Activated naive CD4-positive, alpha-beta T cell treated with anti-CD3 and anti-CD28 coated beads, Interleukin-2, amount 50 U/mL, for 24 hours (primary cell): ENCODE data around the gene VASN.
"Not testable (repeated sequence)": the region's sequence is repeated elsewhere in the genome, so short reads cannot be mapped to it uniquely, and the experiment has no call there.

Source experiments
- H3K27ac Mint-ChIP-seq: one replicate; pipeline ENCODE4 v1.8.0; 2021; ENCODE audit warnings: mild to moderate bottlenecking, mixed read lengths
- H3K27me3 Mint-ChIP-seq: one replicate; pipeline ENCODE4 v1.8.0; 2021; ENCODE audit warnings: mixed read lengths
- H3K36me3 Mint-ChIP-seq: one replicate; pipeline ENCODE4 v1.8.0; 2021; ENCODE audit warnings: mixed read lengths
- H3K4me1 Mint-ChIP-seq: one replicate; pipeline ENCODE4 v1.8.0; 2021; ENCODE audit warnings: mixed read lengths
- H3K4me3 Mint-ChIP-seq: one replicate; pipeline ENCODE4 v1.8.0; 2021; ENCODE audit warnings: mild to moderate bottlenecking, mixed read lengths
- H3K9me3 Mint-ChIP-seq: one replicate; pipeline ENCODE4 v1.8.0; 2021; ENCODE audit warnings: mixed read lengths

VASN gene

DNA sequence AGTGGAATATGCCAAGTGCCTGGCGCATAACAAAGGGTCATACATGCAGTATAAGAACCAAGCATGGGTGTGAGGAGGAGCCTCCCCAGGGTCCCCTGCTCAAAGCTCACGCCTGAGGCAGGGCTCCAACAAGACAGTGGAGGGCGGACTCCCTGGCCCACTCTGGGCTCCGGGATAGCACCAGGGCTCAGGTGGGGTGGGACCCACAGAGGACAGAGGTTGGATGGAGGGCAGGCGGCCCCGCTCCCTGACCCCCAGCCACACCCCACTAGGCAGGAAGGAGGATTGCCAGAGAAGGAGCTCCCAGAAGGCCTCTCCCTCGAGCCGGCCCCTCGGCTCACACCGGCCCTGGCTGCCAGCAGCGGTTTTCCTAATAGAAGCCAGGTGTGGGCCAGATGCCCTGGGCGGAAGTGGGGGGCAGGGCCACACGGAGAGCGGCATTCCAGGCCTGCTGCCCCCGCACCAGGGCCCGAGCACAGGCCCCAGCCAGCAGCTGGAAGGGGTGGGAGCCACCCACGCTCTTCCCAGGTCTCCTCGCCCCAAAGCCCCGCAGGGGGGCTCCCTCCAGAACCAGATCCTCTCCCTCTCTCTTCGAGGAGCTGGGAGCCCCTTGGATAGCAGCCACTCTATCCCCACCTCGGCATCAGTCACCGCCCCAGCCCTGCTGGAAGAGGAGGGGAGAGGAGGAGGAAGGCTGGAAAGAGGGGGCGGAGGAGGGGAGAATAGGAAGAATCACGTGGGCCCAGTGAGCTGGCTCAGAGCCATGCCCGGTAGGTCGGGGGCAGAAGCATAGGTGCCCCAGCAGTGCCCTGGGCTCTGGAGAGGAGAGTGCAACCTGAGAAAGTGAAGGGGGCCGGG, 21.0 kb downstream of the VASN start:
- Mint-ChIP-seq H3K36me3 (peaks cover 3% of the 10 kb centered on the region), H3K9me3 (no peaks in the 10 kb centered on the region), H3K27me3 (no peaks in the 10 kb centered on the region), H3K4me1 (peaks cover 4% of the 10 kb centered on the region), H3K4me3 (no peak overlapping the region), H3K27ac (no peak overlapping the region)

DNA sequence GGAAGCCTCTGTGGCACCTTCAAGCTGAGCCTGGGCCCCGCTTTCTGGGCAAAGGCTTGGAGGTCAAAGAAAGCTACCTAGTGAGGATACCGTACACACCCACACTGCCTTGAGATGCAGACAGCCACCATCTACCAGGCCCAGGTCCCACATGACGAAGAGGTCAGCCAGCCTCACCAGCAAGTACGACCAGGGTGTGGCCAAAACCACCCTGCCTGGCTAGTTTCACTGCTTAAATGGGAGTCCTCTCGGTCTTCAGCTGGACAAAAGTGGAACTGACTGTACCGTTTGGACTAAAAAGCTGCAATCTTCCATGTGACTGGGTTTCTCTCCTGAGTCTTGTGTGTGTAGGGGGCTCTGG, 21.6 kb downstream of the VASN start:
- Mint-ChIP-seq H3K4me1 (peaks cover 4% of the 10 kb centered on the region), H3K9me3 (no peaks in the 10 kb centered on the region), H3K4me3 (no peak overlapping the region), H3K27ac (no peak overlapping the region), H3K27me3 (no peaks in the 10 kb centered on the region), H3K36me3 (peaks cover 3% of the 10 kb centered on the region)

DNA sequence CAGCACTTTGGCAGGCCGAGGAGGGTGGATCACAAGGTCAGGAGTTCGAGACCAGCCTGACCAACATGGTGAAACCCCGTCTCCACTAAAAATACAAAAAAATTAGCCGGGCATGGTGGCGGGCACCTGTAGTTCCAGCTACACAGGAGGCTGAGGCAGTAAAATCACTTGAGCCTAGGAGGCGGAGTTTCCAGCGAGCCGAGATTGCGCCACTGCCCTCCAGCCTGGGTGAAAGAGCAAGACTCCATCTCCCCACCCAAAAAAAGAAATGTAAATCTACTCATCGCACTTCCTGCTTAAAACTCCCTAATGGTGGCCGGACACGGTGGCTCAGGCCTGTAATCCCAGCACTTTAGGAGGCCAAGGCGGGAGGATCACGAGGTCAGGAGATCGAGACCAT, 22.2 kb downstream of the VASN start:
- H3K4me1 Mint-ChIP-seq, H3K4me3 Mint-ChIP-seq, H3K27ac Mint-ChIP-seq, H3K36me3 Mint-ChIP-seq, H3K9me3 Mint-ChIP-seq, H3K27me3 Mint-ChIP-seq: not testable (repeated sequence)

DNA sequence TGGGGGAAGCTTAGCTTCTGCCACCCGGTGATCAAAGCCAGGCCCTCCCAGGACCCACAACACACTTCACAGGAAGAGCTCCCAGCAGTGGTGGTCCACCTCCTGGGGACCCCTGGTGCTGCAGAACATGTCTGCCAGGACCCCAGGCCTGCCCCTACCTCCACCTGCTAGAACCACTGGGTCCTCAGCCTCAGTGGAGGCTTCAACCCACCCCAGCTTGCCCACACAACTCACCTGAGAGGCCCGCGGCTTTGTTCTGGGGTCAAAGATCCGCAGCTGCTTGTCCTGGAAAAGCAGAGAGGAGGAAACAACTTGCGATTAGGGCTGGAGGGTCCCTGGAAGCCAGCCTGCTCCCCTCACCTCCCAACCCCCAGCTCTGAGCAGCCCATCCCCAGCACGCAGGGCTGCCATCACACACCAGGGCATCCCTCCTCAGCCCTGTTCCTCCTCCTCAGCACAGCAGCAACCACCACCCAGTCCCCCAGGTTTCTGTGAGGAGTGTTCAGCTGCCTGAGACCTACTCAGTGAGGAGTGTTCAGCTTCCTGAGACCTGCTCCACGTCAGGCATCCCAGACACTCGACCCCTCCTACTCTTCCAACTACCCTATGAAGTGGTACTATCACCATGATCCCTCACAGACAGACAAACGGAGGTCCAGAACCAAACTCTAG, 23.5 kb downstream of the VASN start:
- no peaks in the 10 kb centered on the region for H3K27me3 Mint-ChIP-seq
- peaks cover 3% of the 10 kb centered on the region for H3K36me3 Mint-ChIP-seq
- no peaks in the 10 kb centered on the region for H3K9me3 Mint-ChIP-seq
- peak overlapping the region; percentile 11 for H3K27ac Mint-ChIP-seq
- H3K4me3 Mint-ChIP-seq = no peak overlapping the region
- peaks cover 8% of the 10 kb centered on the region for H3K4me1 Mint-ChIP-seq

DNA sequence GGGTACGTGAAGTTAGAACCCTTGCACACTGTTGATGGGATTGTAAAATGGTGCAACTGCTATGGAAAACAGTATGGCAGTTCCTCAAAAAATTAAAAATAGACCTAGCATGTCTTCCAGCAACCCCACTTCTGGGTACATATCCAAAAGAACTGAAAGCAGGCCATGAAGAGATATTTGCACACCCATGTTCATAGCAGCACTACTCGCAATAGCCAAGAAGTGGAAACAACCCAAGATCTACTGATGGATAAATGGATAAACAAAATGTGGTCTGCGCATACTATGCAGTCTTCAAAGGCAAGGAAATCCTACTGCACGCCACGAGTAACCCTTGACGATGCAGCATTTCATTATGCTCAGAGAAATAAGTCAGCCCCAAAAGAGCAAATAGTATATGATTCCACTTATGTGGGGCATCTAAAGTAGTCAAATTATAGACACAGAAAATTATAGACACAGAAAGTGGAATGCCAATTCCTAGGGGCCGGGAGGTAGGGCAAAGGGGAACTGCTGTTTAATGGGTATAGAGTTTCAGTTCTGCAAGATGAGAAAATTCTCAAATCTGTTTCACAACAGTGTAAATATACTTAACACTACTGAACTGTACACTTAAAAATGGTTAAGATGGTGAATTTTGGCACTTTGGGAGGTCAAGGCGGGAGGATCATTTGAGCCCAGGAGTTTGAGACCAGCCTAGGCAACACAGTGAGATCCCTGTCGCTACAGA, 27.5 kb downstream of the VASN start:
- Mint-ChIP-seq H3K27ac (no peak overlapping the region), H3K9me3 (no peaks in the 10 kb centered on the region), H3K4me1 (peaks cover 14% of the 10 kb centered on the region), H3K36me3 (peaks cover 5% of the 10 kb centered on the region), H3K4me3 (no peak overlapping the region), H3K27me3 (no peaks in the 10 kb centered on the region)

DNA sequence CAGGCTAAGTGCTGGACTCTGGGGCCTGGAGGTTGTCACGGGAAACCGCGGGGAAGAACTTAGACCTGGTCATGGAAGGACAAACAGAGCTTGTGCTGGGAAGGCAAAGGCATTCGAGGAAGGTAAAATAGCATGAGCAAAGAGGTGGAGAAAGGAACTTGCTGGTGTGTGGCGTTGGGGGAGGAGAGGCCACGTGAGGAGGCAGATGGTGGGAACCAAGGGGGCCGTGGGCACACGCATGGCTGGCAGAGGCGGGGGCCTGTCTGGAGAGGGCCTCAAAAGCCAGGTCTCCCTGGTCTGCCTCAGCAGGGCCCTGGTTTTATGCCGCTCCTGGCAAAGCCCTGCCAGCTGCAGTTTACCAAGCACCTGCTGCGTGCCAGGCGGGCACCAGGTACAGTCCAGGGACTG, 29.4 kb downstream of the VASN start:
- Mint-ChIP-seq H3K27ac (no peak overlapping the region), H3K27me3 (no peaks in the 10 kb centered on the region), H3K4me1 (peaks cover 10% of the 10 kb centered on the region), H3K36me3 (peaks cover 7% of the 10 kb centered on the region), H3K9me3 (no peaks in the 10 kb centered on the region), H3K4me3 (no peak overlapping the region)

DNA sequence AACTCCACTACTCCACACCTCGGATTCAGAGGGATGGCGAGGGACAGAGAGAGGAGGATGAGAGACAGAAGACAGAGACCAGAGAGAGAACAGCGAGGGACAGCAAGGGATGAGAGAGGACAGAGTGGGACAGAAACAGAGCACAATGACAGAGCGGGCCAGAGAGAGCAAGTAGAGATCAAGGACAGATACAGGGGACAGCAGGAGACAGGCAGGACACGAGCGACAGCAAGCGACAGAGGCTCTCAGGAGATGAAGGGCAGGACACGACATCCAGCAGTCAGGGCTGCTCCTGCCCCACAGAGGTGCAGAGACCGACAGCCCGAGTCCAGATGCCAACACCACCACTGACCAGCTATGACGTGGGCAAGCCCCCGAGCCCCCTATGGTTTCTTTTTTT, 29.9 kb downstream of the VASN start:
- Mint-ChIP-seq H3K27me3 (no peaks in the 10 kb centered on the region), H3K4me3 (no peak overlapping the region), H3K36me3 (peaks cover 7% of the 10 kb centered on the region), H3K9me3 (no peaks in the 10 kb centered on the region), H3K27ac (no peak overlapping the region), H3K4me1 (peaks cover 10% of the 10 kb centered on the region)

DNA sequence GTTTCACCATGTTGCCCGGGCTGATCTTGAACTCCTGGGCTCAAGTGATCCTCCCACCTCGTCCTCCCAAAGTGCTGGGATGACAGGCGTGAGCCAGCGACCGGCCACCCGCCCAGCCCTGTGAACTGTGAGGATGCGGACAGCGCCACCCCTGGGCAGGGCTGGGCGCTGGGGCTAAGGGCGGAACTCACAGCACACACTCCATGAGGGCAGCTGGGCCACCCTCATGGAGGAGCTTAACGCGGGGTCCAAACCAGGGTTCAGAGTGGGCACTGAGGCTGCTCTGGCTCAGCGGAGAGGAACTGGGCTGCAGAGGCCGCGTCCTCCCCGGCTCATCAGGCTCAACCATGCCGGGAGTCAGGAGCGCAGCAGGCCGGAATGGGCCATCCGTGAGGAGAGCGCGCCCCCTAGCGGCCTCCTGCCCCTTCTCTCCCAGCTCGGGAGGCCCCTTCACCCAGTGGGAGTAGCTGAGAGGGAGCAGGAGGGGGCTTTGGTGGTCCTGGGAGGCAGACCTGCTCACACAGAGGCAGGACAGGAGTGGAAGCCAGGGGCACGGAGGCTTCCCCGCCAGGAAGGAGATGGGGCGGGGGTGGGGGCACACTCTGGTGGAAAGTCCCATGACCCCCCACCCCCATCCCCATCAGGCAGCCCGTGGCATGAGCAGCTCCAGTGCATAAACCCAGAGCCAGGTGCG, 30.9 kb downstream of the VASN start:
- Mint-ChIP-seq H3K27me3 (no peaks in the 10 kb centered on the region), H3K9me3 (no peaks in the 10 kb centered on the region), H3K27ac (no peak overlapping the region), H3K4me3 (no peak overlapping the region), H3K4me1 (peaks cover 10% of the 10 kb centered on the region), H3K36me3 (peaks cover 7% of the 10 kb centered on the region)

DNA sequence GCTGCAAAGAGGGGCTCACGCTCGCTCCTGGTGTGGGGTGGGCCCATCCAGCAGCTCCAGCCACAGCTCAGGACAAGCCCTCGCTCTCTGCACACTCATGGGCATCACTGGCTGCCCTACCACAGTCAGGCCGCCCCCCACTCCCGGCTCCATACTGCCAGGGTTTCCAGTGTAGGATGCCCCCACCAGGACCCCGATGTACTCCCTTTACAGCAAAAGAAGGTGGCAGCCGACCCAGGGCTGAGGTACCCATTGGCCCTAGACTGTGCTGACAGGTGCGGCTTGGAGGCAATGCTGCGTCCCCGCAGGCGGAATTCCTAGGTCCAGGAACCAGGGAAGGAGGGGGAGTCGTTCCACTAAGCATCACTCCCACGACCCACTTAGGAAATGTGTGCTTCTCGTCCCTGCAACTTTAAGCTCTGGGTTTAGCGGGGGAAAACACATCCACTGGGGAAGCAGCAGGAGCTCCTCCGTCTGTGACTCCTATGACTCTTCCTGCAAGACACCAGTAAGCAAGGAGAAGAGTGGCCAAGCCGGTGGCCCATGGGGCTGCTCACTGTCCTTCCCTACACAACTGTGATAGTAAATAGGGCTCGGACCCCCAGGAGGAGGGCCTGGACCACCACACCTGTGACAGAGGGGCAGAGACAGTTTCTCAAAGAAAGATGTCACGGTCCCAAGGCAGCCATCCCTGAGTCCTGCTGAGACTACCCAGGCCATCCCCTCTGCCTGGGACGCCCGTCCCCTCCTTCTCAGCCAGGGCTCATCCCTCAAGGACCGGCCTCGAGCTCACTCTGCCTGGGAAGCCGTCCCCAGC, 31.7 kb downstream of the VASN start:
- no peaks in the 10 kb centered on the region for H3K9me3 Mint-ChIP-seq
- peaks cover 10% of the 10 kb centered on the region for H3K4me1 Mint-ChIP-seq
- H3K27ac Mint-ChIP-seq = no peak overlapping the region
- H3K36me3 Mint-ChIP-seq = peaks cover 7% of the 10 kb centered on the region
- no peaks in the 10 kb centered on the region for H3K27me3 Mint-ChIP-seq
- no peak overlapping the region for H3K4me3 Mint-ChIP-seq

DNA sequence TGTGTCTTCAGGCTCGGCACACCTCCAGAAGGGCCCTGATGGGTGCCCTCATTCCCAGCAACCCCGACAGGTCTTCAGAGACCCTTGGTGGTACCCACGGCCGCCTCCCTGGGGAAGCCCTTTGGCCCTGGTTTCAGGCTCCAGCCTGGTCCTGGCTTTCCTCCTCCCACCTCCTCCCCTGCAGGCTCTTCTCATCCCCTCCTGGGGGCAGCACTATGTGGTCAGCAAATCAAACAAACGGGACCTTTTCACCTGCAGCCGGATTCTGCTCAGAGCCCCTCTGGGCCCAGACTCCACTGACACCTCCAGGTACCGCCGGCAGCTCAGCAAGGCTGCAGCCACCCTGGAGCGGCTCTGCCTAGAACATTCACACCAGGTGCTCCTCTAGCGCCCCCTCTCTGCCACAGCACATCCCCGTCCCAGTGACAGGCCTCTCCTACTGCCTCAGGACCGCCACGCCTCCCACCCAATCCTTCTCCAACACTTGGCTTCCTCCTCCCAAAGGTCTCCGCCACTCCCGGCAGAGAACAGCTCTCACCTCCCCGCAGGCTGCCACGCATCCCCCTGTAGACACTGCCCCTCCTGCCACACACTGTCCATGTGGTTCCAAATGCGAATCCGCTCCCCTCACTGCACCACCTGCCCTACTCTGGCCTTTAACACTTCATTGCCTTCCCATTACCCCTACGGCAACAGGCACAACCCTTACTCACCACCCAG, 32.8 kb downstream of the VASN start:
- Mint-ChIP-seq H3K4me1 (peaks cover 10% of the 10 kb centered on the region), H3K36me3 (peaks cover 7% of the 10 kb centered on the region), H3K4me3 (no peak overlapping the region), H3K27me3 (no peaks in the 10 kb centered on the region), H3K9me3 (no peaks in the 10 kb centered on the region), H3K27ac (peak overlapping the region; percentile 18)

DNA sequence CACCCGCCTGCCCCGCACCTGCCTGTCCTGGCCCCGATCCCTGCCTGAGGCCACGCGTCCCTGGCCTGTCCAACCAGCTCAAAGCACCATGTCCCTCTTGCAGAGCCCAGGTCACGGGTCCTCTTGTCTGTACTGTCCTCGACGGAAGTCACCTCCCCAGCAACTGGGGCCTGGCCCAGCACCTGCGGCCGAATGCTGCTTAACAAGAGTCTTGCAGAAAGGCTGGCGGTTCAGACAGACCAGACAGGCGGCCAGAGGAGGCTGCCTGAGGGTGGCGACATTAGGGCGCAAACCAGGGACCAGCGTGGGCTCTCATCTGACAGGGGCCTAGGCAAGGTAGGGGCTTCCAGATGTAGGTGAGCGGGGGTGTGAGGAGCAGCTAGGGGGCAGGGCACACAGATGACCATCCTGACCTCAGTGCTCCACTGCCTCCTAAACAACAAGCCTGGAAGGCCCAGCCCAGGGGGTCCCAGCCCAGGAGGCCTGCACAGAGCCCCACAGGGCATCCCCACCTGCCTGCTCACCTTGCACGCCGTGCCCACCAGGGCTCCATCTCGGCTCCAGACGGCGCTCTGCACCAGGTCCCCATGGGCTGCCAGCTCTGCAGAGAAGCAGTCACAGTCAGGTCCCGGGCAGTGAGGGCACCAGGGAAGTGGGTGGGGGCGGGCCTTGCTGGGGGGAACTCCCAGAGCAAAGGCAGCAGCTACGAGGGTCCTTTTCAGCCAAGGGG, 33.5 kb downstream of the VASN start:
- Mint-ChIP-seq H3K27ac (peak overlapping the region; percentile 18), H3K9me3 (no peaks in the 10 kb centered on the region), H3K27me3 (no peaks in the 10 kb centered on the region), H3K36me3 (peaks cover 7% of the 10 kb centered on the region), H3K4me1 (peaks cover 7% of the 10 kb centered on the region), H3K4me3 (no peak overlapping the region)

DNA sequence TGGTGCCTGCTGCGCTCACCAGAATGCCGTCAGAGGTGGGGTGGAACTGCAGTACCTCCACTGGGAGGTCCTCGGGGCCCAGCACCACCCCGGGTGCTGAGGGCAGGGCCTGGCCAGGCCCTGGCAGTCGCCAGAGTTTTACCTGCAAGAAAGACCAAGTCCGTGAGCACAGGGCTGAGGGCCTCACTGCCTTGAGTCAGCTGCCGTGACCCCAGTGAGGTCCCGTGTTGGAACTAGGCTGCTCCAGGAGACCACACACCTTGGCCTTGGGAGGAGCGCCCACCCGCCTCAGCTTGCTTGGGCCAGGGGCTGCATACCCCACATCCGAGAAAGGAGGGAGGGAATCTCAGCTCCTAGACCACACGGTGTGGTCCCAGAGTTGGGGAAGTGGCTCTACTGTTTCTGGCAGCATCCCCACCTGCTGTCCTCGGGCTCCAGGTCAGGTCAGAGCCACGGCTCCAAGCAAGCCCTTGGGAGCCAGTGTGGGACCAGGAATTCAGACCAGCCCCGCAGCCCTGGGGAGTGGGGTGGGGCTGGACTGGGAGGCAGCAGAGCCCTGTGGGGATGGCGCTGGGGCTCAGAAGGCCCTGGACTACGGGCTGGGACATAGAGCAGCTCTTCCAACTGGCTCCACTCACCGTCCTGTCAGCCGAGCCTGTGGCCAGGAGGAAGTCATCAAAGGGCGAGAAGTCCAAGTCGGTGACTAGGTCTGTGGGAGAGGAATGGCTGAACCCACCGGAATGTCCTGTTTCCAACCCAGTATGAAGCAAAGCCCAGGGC, 36.1 kb downstream of the VASN start:
- Mint-ChIP-seq H3K9me3 (no peaks in the 10 kb centered on the region), H3K36me3 (peaks cover 12% of the 10 kb centered on the region), H3K27ac (no peak overlapping the region)

DNA sequence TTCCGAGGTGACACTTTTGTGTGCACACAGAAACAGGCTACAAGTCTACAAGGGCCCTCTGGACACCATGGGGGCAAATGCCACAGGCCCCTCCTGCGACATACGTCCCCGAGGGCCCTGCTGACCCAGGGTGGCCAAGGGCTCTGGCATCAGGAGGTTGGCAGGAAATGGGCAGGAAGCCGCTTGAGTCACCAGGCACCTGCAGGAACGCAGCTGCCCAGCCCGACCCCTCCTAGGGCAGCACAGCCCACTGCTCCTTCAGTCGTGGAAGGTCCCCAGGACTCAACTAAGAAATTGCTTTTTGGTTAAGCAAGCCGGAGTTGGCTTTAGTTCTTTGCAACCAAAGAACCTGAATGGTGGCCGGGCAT, 36.7 kb downstream of the VASN start:
- H3K36me3 Mint-ChIP-seq = peaks cover 12% of the 10 kb centered on the region
- H3K9me3 Mint-ChIP-seq = no peaks in the 10 kb centered on the region
- H3K27me3 Mint-ChIP-seq = no peaks in the 10 kb centered on the region
- no peak overlapping the region for H3K4me3 Mint-ChIP-seq
- no peak overlapping the region for H3K27ac Mint-ChIP-seq
- H3K4me1 Mint-ChIP-seq = peaks cover 20% of the 10 kb centered on the region

More for the DNA sequence above, 36.1 kb downstream of the VASN start:
- H3K4me3 Mint-ChIP-seq = no peak overlapping the region
- H3K4me1 Mint-ChIP-seq = peaks cover 15% of the 10 kb centered on the region
- no peaks in the 10 kb centered on the region for H3K27me3 Mint-ChIP-seq
